CD14-positive monocyte (primary cell): ENCODE results near the gene SMIM8. TPM values are rescaled to one million over a fixed set of nuclear protein-coding genes. Genes with fewer than 3 reads are reported as not detected.

Experiments used
- DNase-seq, 3 donors: peaks; one replicate each; pipeline ENCODE4 v3.0.0-alpha.2; 2011 to 2022
- H2AFZ ChIP-seq: 2 replicates; pipeline ENCODE4 v1.6.0; 2012; ENCODE audit warnings: mild to moderate bottlenecking, low read depth, low read length, inconsistent platforms; ENCODE audit not compliant: insufficient read depth, poor library complexity, severe bottlenecking
- H3K27ac ChIP-seq, 2 donors: 1 replicate in 1 of 2; 2 replicates in 1 of 2; pipeline ENCODE4 v1.5.1; 2012 to 2013; ENCODE audit warnings: low read length in 2 of 2, control low read depth in 1 of 2, inconsistent platforms in 1 of 2, low read depth in 1 of 2, mild to moderate bottlenecking in 1 of 2
- H3K27me3 ChIP-seq, 2 donors: one replicate each; pipeline versions ENCODE4 v1.6.0 to v1.6.1; 2011 to 2013; ENCODE audit warnings: low read length in 2 of 2; ENCODE audit not compliant: control insufficient read depth in 2 of 2, insufficient read depth in 2 of 2
- H3K36me3 ChIP-seq, 2 donors: replicated peaks in 1 of 2; 1 replicate in 1 of 2; 2 replicates in 1 of 2; pipeline versions ENCODE4 v1.5.1 to v1.6.1; 2012 to 2013; ENCODE audit warnings: low read length in 2 of 2, control low read depth in 1 of 2, inconsistent platforms in 1 of 2, mild to moderate bottlenecking in 1 of 2; ENCODE audit not compliant: insufficient read depth in 2 of 2, control insufficient read depth in 1 of 2
- H3K4me1 ChIP-seq, 2 donors: 1 replicate in 1 of 2; 2 replicates in 1 of 2; pipeline versions ENCODE4 v1.5.1 to v1.6.1; 2012 to 2013; ENCODE audit warnings: low read length in 2 of 2, control low read depth in 1 of 2, inconsistent platforms in 1 of 2, mild to moderate bottlenecking in 1 of 2, moderate library complexity in 1 of 2; ENCODE audit not compliant: insufficient read depth in 2 of 2, control insufficient read depth in 1 of 2
- H3K4me2 ChIP-seq: replicated peaks from 2 replicates; pipeline ENCODE3; 2012; ENCODE audit warnings: low read length, moderate library complexity, mild to moderate bottlenecking; ENCODE audit not compliant: poor library complexity, severe bottlenecking; ENCODE audit errors: extremely low read depth
- H3K4me3 ChIP-seq, 3 experiments: fragments of 200-600 bp in 1 of 3; sonication (generic) in 1 of 3; replicated peaks in 1 of 3; 1 replicate in 2 of 3; 2 replicates in 1 of 3; pipeline ENCODE4 v1.5.1; 2011 to 2013; ENCODE audit warnings: low read length in 3 of 3, mild to moderate bottlenecking in 3 of 3, control low read depth in 2 of 3, low read depth in 2 of 3, inconsistent platforms in 1 of 3, moderate library complexity in 1 of 3
- H3K79me2 ChIP-seq: 2 replicates; pipeline ENCODE4 v1.6.0; 2012; ENCODE audit warnings: mild to moderate bottlenecking, control low read depth, inconsistent platforms, low read length, moderate library complexity; ENCODE audit not compliant: insufficient read depth
- H3K9ac ChIP-seq: 2 replicates; pipeline ENCODE4 v1.6.0; 2017; ENCODE audit warnings: low read length, mild to moderate bottlenecking; ENCODE audit not compliant: insufficient read depth, poor library complexity, severe bottlenecking
- H3K9me3 ChIP-seq, 2 donors: replicated peaks in 1 of 2; 1 replicate in 1 of 2; 2 replicates in 1 of 2; pipeline versions ENCODE4 v1.5.1 to v1.6.1; 2012 to 2013; ENCODE audit warnings: low read length in 2 of 2, control low read depth in 1 of 2; ENCODE audit not compliant: control insufficient read depth in 1 of 2, insufficient read depth in 1 of 2
- H4K20me1 ChIP-seq: 2 replicates; pipeline ENCODE4 v1.6.0; 2012; ENCODE audit warnings: mild to moderate bottlenecking, low read length, control low read depth, moderate library complexity; ENCODE audit not compliant: insufficient read depth
- H3K27ac Mint-ChIP-seq, 7 donors: one replicate each; pipeline ENCODE4 v1.8.0; 2020; ENCODE audit warnings: mild to moderate bottlenecking in 7 of 7, mixed read lengths in 7 of 7, moderate library complexity in 6 of 7, inconsistent platforms in 2 of 7
- H3K27me3 Mint-ChIP-seq, 3 donors: one replicate each; pipeline ENCODE4 v1.8.0; 2021 to 2022; ENCODE audit warnings: low read depth in 3 of 3, mild to moderate bottlenecking in 3 of 3, mixed read lengths in 3 of 3, moderate library complexity in 3 of 3, inconsistent platforms in 1 of 3
- H3K36me3 Mint-ChIP-seq, 2 donors: one replicate each; pipeline ENCODE4 v1.8.0; 2020; ENCODE audit warnings: mixed read lengths in 2 of 2, inconsistent platforms in 1 of 2, mild to moderate bottlenecking in 1 of 2
- H3K4me1 Mint-ChIP-seq: one replicate; pipeline ENCODE4 v1.8.0; 2020; ENCODE audit warnings: mild to moderate bottlenecking, mixed read lengths
- H3K4me3 Mint-ChIP-seq, 2 donors: one replicate each; pipeline ENCODE4 v1.8.0; 2020; ENCODE audit warnings: mild to moderate bottlenecking in 2 of 2, mixed read lengths in 2 of 2, moderate library complexity in 1 of 2
- H3K9me3 Mint-ChIP-seq, 7 donors: one replicate each; pipeline ENCODE4 v1.8.0; 2020 to 2022; ENCODE audit warnings: mixed read lengths in 7 of 7, mild to moderate bottlenecking in 6 of 7, moderate library complexity in 6 of 7, inconsistent platforms in 2 of 7
- WGBS: methylation state at CpG from one replicate; pipeline ENCODE4 v1.1.5; 2013; ENCODE audit warnings: missing lambda C conversion rate; ENCODE audit not compliant: insufficient coverage; 5-methylcytosine and 5-hydroxymethylcytosine counted together
- intact Hi-C, 2 donors: fragments of 100-400 bp; cut with micrococcal nuclease; formaldehyde crosslinking; loops; one replicate each; pipeline versions ENCODE4 v1.15.0 to v1.15.1; 2023
- polyA minus RNA-seq: library from RNA; depleted of rRNA, polyadenylated mRNA; stranded (reverse); fragments of >200 nt; gene quantifications from 2 replicates; pipeline ENCODE4 v1.2.3, GENCODE V29; 2012
- polyA plus RNA-seq, 3 donors: library from polyadenylated mRNA; depleted of rRNA in 1 of 3; unstranded in 2 of 3; stranded (reverse) in 1 of 3; fragments of 300-500 nt in 2 of 3; fragments of >200 nt in 1 of 3; fragmentation: Illumina TruSeq in 2 of 3; gene quantifications; 1 replicate in 2 of 3; 2 replicates in 1 of 3; pipeline ENCODE4 v1.2.3, GENCODE V29; 2012 to 2021
- total RNA-seq, 12 experiments: library from RNA in 1 of 12; stranded (reverse) in 1 of 12; fragments of 120-200 nt in 1 of 12; gene quantifications; one replicate each; pipeline ENCODE4 v1.2.4 and lab custom pipeline; 2013 to 2026; ENCODE audit warnings: mixed read lengths in 6 of 12, inconsistent platforms in 1 of 12
- TF ChIP-seq, protein P1 (sequence below): fragments of 200-600 bp; IDR thresholded peaks from one replicate; pipeline ENCODE4 v1.8.0; 2022; ENCODE audit warnings: antibody characterized with exemption, mild to moderate bottlenecking

The SMIM8 gene, protein sequence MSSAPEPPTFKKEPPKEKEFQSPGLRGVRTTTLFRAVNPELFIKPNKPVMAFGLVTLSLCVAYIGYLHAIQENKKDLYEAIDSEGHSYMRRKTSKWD
- 7.3 TPM for total RNA-seq (2013)
- 1 to 10 TPM; 2.0 to 8.2 (median 5.9) TPM for polyA plus RNA-seq
- 0.69 and 1.0 TPM in 2 replicates for polyA minus RNA-seq
- 0.41 to 7.5 (median 3.0) reads per million in 11 experiments for total RNA-seq (lab: John Stamatoyannopoulos, UW)

DNA sequence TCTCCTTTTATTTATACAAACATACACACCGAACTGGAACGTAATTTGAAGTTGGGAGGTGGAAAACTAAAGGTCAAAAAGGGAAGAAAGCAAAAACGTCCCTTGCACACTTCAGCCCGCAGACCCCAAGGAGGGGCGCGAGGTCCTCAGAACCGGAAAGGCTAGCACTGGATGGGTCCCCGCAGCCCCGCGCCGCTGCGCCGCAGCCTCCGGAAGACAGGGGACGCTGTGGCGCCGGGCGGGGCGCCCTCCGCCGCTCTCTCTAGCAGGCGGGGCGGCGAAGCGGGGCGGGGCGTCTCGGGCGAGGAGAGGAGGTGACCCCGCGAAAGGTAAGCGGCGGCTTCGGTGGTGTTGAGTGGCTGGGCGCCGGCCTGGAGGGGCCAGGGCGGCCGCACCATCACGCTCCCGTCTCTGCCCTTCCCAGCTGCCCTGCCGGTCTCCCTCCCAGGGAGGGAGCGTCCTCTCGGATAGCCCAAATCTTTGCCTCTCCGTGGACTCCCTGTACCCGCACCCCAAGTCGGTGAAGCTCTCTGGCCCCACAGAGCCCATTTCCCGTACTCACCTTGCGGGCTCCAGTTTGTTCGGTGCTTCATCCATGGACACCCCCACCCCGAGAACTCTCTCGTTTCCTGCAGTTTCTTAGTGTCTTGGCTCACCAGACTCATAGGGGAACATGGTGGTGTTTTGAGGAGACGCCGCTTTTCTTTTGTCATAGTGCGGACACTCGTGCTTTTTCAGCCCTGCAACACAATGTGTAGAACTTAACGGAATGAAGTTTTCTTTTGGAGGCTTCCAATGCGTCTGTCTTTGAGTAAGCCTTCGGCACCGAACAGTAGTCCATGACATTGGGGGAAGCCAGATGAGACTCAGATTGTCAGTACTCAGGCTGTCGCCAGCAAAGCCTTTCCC, at the start of gene SMIM8:
SMIM8 (plus strand) TSS at position 285 of the 909 bp plus-strand sequence. CDS start 14,444 bp downstream, outside the sequence.
- peak within 1 kb of the TSS; percentile 62 to 84 (median 82) for H3K27ac Mint-ChIP-seq
- no peaks in the 10 kb centered on the region for H3K79me2 ChIP-seq
- no peaks in the 10 kb centered on the region for H3K36me3 ChIP-seq
- H3K9ac ChIP-seq = peak within 1 kb of the TSS; percentile 77
- peak within 1 kb of the TSS; percentile 9 to 74 for H3K27ac ChIP-seq
- intact Hi-C loops = no loop called here
- H2AFZ ChIP-seq = peak within 1 kb of the TSS; percentile 92
- under 1% methylated on average over 51 of the region's 60 CpGs for WGBS
- H3K4me3 Mint-ChIP-seq = peak within 1 kb of the TSS; percentile 99
- H4K20me1 ChIP-seq = no peaks in the 10 kb centered on the region
- TF ChIP-seq, protein P1, sequence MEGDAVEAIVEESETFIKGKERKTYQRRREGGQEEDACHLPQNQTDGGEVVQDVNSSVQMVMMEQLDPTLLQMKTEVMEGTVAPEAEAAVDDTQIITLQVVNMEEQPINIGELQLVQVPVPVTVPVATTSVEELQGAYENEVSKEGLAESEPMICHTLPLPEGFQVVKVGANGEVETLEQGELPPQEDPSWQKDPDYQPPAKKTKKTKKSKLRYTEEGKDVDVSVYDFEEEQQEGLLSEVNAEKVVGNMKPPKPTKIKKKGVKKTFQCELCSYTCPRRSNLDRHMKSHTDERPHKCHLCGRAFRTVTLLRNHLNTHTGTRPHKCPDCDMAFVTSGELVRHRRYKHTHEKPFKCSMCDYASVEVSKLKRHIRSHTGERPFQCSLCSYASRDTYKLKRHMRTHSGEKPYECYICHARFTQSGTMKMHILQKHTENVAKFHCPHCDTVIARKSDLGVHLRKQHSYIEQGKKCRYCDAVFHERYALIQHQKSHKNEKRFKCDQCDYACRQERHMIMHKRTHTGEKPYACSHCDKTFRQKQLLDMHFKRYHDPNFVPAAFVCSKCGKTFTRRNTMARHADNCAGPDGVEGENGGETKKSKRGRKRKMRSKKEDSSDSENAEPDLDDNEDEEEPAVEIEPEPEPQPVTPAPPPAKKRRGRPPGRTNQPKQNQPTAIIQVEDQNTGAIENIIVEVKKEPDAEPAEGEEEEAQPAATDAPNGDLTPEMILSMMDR = peak; percentile 98
- no peaks in the 10 kb centered on the region for H3K9me3 ChIP-seq
- H3K4me1 Mint-ChIP-seq = peaks cover 11% of the 10 kb centered on the region
- peaks cover 0 to 3% (median 0%) of the 10 kb centered on the region in 3 donors for H3K27me3 Mint-ChIP-seq
- H3K27me3 ChIP-seq = no peaks in the 10 kb centered on the region
- peaks cover 0 to 5% of the 10 kb centered on the region in 2 donors for H3K36me3 Mint-ChIP-seq
- H3K4me2 ChIP-seq = peak within 1 kb of the TSS; percentile 70
- H3K9me3 Mint-ChIP-seq = peaks cover 8 to 16% (median 11%) of the 10 kb centered on the region in 7 donors
- peak within 1 kb of the TSS; percentile 67 to 94 (median 79) for H3K4me3 ChIP-seq
- peaks cover 7% of the 10 kb centered on the region in 2 donors for H3K4me1 ChIP-seq
- peak; percentile 44 to 54 (median 54) for DNase-seq

DNA sequence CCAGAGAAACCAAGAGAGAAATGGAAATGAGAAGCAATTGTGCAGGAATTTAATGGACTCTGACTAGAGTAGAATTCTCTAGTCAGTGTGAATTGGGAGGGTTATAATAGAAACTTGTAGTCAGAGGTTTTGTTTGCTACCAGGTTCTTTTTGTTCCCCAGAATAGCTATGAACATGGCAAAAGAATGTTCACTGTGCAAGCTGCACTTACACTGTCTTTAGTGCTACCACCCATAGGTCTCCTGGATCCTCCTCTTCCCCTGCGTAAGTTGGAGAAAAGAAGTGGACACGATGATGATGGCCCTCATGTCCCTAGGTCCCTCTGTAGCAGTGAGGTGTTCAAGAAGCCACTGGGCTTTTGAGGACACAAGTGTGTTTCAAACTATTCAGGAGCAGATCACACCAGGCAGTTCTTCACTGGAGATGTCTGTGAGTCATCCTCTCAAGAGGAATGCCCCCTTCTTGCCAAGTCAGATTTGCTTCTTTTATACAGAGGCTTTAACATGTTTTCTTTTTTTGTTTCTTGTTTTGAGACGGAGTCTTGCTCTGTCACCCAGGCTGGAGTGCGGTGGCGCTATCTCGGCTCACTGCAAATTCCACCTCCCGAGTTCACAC, 47.6 kb upstream of the SMIM8 start:
- H3K27ac ChIP-seq = no peak overlapping the region
- no peaks in the 10 kb centered on the region for H3K79me2 ChIP-seq
- H3K4me3 Mint-ChIP-seq = no peak overlapping the region
- H3K4me1 Mint-ChIP-seq = no peaks in the 10 kb centered on the region
- no peak for DNase-seq
- no peak overlapping the region for H3K4me2 ChIP-seq
- no peak overlapping the region for H3K9ac ChIP-seq
- no peaks in the 10 kb centered on the region for H3K9me3 ChIP-seq
- H3K4me1 ChIP-seq = no peaks in the 10 kb centered on the region
- TF ChIP-seq, protein P1 = no peak
- H4K20me1 ChIP-seq = no peaks in the 10 kb centered on the region
- H3K9me3 Mint-ChIP-seq = peaks cover 0 to 2% (median 0%) of the 10 kb centered on the region in 7 donors
- H3K4me3 ChIP-seq = no peak overlapping the region
- H3K36me3 ChIP-seq = no peaks in the 10 kb centered on the region
- H3K36me3 Mint-ChIP-seq = no peaks in the 10 kb centered on the region
- 100% methylated on average over 6 of the region's 7 CpGs for WGBS
- no peak overlapping the region for H2AFZ ChIP-seq
- no peak overlapping the region for H3K27ac Mint-ChIP-seq
- H3K27me3 Mint-ChIP-seq = peaks cover 0 to 7% (median 1%) of the 10 kb centered on the region in 3 donors
- H3K27me3 ChIP-seq = peaks cover 0 to 6% of the 10 kb centered on the region in 2 donors
- intact Hi-C loops = no loop called here
